Measurements from ENCODE around the gene ARHGAP4.

ARHGAP4 gene

GRCh38 chrX:153906126-153906917, 19.7 kb downstream of the ARHGAP4 start:
- no peak for DNase-seq (ENCODE audit: low read depth, low spot score)

- no peak for DNase-seq (ENCODE audit: low read depth, low spot score)
Observed at GRCh38 chrX:153905481-153906095, 20.5 kb downstream of the ARHGAP4 start.

DNA sequence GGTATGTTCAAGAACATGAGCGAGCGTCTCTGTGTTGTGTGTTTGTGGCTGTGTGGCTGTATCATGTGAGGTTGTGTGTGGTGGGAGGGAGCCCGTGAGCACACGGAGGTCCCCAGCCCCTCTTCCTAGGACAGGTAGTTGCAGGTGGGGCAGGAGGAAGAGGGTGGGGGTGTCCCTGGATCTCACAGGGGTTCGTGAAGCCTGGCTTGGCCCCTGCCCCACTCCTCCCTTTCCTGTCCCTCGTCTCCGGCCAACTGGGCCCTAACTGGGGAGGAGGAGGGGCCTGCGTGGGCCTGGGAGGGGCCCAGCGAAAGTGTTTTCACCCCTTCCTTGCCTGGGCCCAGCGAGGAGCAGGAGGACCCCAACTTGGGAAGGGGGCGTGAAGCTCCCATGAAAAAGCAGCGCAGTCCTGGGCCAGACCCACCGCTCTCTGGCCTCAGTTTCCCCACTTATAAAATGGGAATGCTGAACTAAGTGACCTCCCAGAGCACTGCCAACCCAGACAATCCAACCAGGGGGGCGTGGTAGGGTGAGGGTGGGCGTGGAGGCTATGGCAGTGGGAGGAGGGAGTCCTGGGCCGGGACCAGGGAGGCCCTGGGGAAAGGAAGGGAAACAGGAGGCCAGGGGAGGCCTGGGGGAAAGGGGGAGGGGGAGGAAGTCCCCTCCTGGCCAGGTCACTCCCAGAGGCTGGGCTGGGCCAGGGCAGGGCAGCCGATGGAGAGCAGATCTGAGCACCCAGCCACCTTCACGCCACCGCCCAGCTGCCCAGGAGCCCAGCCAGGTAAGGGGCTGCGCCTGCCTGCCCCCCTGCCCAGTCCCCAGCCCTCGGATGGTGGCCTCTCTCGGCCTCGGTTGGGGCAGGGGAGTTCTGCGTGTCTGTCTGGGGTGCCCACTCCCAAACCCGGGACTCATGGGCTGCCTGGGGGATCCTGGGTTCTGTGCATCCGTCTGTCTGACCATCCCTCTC, 21.8 kb downstream of the ARHGAP4 start, which contains the start of gene AVPR2:
TSS of gene AVPR2 (plus strand) at position 683 of the 967 bp plus-strand sequence. CDS start 473 bp downstream, outside the sequence.
- DNase-seq (ENCODE audit: low read depth, low spot score), result no peak

DNA sequence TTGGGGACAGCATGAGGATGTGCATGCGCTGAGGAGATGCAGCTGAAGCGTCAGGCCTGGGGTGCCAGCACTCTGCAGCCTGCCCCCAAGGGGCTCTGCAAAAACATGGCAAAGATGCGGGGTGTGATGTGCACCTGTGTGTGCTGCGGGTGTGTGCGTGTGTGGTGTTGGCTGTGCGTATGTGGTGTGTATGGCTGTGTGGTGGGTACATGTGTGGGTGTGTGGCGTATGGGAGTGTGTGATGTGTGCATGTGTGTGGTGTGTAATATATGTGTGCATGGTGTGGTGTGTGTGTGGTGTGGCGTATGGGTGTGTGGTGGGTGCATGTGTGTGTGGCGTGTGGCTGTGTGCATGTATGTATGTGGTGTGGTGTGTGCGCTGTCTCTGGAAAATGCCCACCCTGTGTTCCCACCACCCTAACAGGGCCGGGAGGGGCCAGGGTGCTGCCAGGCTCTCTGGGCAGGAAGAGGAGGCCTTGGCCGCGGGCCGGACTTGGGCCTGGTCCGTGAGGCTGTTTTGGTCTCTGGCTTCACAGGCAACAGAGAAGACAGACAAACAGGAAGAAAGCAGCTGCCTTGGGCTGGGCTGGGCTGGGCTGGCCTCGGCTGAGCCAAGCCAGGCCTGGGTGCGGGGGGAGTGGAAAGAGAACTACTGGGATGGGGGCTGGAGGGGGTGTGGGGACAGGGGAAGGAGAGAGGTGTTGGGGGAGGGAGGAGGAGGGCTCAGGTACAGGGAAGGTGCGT, 22.7 kb downstream of the ARHGAP4 start:
- no peak for DNase-seq (ENCODE audit: low read depth, low spot score)

DNA sequence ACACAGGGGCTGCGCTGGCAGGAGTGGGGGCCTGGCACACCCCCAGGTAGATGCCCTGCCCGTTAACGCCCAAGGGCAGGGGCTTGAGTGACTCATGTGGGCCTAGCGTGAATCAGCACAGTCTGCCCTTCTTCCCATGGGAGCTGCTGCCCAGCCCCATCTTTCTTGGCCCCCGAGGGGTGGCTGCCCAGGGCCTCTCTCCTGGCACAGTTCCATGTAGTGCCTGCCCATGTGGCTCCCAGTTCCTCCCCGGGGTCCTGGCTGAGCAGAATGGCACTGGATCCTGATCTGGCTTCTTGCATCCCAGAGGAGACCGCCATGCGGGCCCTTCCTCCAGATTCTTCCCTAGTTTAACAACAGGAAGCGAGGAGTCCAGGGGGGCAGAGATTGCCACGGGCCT, 23.7 kb downstream of the ARHGAP4 start:
- no peak for DNase-seq (ENCODE audit: low read depth, low spot score)

DNA sequence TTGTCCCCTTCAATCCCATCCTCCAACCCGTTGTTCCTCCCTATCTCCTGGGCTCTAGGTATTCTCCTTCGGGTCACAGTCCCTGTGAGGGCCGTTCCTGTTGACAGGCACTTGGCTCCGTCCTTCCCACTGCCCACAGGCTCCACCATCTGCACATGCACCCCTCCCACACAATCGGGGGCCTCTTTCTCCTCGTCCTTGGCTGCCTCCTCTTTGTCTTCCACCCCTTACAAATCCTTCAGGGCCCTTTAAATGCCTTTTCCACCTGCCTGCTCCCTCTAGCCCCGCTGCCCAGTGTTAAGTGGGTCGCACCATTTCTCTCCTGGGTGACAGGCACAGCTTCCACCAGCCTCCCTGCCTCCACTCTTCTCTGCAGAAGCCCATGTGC, 24.3 kb downstream of the ARHGAP4 start:
- DNase-seq (ENCODE audit: low read depth, low spot score), result no peak

- no peak for DNase-seq (ENCODE audit: low read depth, low spot score)
Observed at GRCh38 chrX:153900831-153901752, 25.0 kb downstream of the ARHGAP4 start.

DNA sequence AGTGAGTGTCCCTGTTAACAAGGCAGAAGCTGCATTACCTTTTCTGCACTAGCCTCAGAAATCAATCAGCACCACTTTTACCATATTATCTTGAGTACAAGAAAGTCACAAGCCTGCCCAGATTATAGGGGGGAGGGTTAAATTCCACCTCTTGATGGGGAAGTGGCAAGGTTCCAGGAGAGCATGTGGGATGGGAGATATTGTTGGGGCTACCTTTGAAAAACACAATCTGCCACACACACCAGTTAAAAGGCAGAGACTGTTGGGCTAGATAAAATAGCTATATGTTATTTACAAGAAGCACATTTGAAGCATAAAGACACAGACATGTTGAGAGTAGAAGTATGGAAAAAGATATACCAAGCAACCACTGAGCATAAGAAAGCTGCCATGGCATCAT, 28.2 kb downstream of the ARHGAP4 start:
- DNase-seq (ENCODE audit: low read depth, low spot score), result no peak

GRCh38 chrX:153889123-153889522, 36.9 kb downstream of the ARHGAP4 start:
- DNase-seq (ENCODE audit: low read depth, low spot score), result no peak

DNA sequence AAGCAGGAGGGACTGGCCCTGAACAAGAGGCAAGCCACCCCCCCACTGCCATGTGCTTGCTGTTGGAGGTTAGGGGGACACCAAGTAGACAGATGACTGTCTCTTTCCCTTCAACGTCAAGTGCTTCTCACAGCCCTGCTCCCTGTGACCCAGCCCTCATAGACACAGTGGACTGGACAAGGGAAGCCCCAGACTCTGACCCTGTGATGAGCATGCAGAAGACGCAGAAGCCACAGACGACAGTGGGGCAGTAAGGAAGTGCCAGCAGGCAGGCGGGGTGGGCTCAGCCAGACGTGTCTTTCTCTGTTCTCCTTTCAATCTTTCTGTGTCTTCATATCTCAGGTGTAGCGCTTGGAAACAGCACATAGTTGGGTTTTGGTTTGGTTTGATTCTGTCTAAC, 37.7 kb downstream of the ARHGAP4 start:
- DNase-seq (ENCODE audit: low read depth, low spot score), result no peak

GRCh38 chrX:153887385-153887784, 38.7 kb downstream of the ARHGAP4 start:
- no peak for DNase-seq (ENCODE audit: low read depth, low spot score)

- no peak for DNase-seq (ENCODE audit: low read depth, low spot score)
Observed at GRCh38 chrX:153886915-153887314, 39.1 kb downstream of the ARHGAP4 start.

DNA sequence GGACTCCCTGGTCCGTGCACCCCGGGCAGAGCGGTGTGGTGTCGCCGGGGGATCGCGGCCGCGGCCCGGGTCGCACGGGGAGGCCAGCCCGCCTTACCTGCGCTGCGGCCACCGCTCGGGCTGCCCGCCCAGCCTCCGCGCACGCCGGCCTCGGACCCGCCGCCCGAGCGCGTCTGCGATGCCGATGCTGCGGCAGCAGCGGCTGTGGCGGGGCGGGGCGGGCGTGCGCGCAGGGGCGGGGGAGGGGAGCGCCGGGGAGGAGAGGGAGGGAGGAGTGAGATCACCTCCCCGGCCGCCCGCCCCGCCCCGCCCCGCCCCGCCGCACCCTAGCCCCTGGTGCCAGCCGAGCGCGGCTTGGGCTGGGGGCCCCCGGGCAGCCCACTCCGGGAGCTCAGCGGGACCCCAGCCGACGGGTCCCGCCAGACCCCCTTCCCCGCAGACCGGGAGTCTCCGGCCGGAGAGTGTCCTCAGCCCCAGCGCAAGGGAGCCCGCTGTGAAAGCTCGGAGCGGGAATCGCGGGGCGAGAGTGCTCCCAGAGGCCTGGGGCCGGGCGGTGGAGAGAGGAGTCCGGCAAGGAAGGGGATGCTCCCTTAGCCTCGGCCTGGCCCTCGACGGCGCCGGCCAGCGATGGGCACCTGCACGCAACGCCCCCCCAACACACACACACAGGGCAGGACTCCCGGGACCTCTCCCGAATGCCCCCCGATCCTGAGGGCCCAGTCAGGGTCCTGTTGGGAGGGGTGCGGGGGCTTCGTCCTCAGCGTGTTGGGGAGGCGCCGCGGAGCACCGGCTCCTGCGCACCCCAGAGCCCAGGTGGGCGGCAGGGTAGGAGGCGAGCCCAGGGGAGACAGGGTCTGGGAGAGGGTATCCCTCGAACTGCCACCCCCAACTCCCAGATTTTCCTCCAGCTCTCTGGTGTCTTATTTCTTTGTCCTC, 39.8 kb downstream of the ARHGAP4 start, which contains the start of gene L1CAM:
TSS of gene L1CAM (minus strand) at position 206 of the 936 bp plus-strand sequence. CDS start 10,337 bp downstream, outside the sequence.
- no peak for DNase-seq (ENCODE audit: low read depth, low spot score)

- DNase-seq (ENCODE audit: low read depth, low spot score), result no peak
Observed at GRCh38 chrX:153885208-153885787, 40.8 kb downstream of the ARHGAP4 start.

DNA sequence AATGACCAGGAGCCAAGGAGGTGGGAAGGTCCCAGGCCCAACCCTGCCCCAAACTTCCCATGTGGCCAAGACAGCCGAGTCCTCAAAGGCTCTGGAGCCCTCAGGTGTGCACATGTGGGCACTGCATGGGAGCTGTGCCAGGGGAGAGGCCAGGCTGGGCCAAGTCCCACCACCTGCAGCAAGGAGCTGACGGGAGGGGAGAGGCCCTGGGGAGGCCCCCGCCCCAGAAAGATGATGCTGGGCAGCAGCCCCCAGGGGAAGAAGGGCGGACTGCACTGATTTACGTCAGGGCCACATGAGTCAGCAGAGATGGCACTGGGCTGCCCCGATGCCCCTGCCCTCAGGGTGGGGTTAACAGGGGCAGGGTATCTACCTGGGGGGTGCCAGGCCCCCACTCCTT, 41.5 kb downstream of the ARHGAP4 start:
- no peak for DNase-seq (ENCODE audit: low read depth, low spot score)

DNA sequence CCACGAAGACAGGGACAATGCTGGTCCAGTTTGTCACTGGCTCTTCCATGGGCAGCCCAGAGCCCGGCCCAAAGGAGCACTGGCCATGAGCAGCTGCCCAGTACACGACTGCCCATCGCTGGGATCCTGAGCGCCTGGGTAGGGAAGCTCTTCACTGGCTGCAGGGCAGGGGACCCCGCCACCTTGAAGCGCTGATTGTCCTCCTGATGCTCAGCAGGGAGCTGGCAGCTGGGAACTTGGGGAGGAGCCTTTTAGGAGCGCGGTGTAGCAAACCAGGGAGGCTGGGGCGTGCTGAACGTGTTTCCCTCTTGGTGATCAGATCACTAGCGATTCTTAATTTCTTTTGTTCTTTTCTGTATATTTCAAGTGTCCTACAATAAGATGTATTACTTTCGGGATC, 41.9 kb downstream of the ARHGAP4 start:
- DNase-seq (ENCODE audit: low read depth, low spot score), result no peak

DNA sequence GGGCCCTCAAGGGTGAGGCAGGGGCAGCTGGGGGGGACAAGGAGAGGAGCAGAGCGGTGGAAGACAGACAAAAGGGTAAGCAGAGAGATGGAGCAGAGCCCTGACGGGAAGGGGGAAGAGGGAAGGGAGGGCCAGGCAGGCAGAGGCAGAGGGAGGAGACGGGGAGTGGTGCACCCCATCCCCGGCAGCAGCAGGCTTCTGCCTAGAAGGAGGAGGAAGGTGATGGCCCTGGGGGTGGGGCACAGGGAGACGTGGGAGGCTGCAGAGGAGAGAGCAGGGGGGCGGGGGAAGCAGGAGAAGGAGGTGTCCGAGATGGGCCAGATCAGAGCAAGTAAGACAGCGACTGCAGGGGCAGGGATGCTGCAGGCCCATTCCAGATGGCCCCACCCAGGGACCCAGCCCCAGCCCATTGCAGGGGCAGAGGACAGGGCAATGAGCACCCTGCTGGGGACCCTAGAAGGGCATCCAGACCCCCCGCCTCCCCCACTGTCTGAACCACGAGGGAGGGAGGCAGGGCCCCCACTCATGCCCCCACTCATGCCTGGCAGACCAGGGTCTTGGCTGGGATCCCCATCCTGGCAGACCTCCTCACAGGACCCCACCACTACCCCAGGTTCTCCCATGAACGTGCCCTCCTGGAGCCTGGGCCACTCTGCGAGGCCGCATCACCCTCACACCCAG, 42.8 kb downstream of the ARHGAP4 start:
- DNase-seq (ENCODE audit: low read depth, low spot score), result no peak

- DNase-seq (ENCODE audit: low read depth, low spot score), result no peak
Observed at GRCh38 chrX:153882557-153882956, 43.5 kb downstream of the ARHGAP4 start.
